HG03159 (cell line): ENCODE measurements around the gene EPHA4.

Source experiments
- ATAC-seq: cut with Tn5 transposase; IDR thresholded peaks from one replicate; pipeline ENCODE4 v1.9.1; 2021; ENCODE audit warnings: mild to moderate bottlenecking, moderate library complexity; ENCODE audit not compliant: unreplicated experiment

The EPHA4 gene

DNA sequence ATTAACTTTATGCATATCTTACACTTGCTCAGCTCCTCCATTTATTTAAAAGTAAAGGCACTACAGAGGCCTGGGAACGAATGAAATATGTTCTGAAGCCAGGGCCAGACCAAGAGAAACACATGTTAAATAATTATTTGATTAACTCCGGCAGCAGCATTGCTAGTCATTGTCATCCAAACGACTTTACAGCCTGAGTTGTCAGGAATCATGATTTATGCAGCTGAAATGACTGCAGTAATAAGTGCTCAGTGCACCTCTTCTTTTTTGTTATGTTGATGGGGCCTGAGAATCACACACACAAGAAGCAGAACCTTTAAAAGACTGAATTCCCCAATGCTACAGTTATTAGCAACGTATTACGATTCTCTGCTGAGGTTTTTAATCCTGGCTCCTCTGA is 58.9 kb downstream of the EPHA4 start:
- no peak for ATAC-seq

DNA sequence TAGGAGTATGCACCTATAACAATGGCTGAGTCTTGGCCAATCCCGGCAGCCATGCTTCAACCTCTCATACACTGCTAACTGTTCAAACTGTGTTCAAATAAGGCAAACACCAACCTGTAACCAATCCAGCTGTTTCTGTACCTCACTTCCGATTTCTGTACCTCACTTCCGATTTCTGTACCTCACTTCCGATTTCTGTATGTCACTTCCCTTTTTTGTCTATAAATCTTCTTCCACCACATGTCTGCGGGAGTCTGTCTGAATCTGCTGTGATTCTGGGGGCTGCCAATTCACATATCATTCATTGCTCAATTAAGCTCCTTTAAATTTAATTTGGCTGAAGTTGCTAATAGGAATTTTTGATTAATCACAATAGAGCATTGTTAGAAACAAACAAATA is 60.8 kb downstream of the EPHA4 start:
- ATAC-seq: peak; percentile 57

DNA sequence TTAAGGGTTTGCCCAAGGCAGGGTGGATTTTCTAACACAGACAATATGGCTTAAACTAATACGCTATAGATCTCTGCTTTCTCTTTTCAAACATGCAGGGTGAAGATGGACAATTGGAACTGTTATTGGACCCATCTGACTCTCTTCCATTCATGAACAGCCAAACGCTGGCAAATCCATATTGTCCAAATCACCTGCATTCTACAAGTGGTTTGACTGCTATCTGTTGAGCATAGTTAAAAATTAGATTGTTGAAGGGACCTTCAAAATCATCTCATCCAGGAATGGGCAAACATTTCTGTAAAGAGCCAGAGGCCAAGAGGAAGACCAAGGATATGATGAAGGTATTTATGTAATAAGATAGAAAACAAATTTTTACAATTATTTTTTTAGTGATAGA is 65.6 kb downstream of the EPHA4 start:
- ATAC-seq: no peak

DNA sequence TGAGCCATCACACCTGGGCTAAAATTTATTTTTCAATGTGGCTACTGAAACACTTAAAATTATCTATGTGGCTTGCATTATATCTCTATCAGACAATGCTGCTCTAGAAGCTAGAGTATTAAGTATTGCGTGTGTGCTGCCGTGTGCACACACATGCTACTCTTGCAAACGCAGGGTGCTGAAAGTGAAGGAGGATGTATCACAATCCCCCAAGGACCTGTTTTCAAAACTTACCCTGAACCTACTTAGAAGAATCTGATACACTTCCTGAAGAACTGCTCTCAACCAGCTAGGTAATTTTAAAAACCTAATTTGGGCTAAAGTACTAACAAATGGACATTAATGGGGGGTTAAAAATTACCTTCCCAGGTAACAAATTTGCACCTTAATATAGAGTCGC is 66.5 kb downstream of the EPHA4 start:
- ATAC-seq: no peak

DNA sequence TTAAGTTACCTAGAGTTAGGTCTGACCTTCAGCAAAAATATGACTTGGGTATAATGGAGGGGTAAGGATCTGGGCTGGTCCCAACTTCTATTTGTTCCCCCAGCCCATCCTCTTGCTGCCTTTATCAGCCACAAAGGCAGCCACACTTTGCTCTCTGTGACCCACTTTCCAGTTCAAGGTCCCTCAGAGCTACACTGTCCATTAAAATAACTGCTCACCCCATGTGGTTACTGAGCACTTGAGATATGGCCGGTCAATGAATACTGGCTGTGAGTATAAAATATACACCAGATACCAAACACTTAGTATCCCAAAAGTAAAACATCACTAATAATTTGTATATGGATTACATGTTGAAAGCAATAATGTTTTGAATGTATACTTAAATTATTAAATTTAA is 67.2 kb downstream of the EPHA4 start:
- ATAC-seq: no peak

DNA sequence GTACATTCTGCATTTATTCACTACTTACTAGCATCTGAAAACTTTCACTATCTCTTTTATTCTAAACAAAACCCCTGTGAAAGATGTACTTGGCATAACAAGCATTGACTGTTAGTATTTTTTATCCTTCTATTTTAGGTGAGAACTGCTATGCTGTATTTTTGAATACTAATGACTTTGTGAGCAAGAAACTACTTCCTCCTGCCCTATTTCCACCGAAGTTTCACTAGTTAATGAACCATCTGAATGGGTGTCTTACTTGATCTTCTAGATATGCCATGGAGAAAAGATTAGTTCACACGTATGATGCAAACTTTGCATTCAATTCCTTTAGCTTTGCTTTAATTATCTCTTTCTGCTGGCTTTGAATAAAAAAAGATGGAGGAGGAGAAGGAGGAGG is 68.1 kb downstream of the EPHA4 start:
- no peak for ATAC-seq

DNA sequence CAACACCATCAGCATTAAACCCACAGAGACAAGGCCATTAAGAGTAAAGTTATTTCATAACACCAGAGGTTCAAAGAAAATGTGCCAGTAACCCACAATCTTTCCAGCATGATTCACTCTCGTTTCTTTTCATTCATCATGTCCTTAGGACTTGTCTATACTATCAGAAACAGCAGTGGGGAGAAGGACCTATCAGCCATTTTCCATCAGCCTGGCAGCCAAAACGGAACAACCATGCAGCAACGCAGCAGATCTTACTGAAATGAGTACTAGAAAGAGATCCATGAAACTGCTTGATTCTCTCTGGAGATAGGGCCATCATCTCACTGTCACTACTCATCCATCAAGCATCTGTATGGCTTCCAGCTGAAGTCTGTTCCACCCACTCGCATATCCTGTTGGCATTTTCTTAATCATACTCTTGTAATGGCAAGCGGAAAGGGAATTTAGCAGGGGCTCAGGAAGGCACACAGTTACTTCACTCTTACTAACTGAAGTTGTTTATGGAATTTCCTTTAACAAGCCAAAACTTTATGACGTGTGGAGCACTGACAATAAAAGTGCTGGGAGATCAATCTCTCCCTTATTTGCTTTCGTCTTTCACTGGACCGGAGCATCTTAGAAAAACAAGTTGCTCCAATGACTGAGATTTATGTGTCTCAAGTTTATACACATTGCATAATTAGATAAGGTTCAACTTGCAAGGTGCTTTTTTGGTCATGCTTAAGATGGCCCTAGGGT is 69.7 kb downstream of the EPHA4 start:
- no peak for ATAC-seq

DNA sequence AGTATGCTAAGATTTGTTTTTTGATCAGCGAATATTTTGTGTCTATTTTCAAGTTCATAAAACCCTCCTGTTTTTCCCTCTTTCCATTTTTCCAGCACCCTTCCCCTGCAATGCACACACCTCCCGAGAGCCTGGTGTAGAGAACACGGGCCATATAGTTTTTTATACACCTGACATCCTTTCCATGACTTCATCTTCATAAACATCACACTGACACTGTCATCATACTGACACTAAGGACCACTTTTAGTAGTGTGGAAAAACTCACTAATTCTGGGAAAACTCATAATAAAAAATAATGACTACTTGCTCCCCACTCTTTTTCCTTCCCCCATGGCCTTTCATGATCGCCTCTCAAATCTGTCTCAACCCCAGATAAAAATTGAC is 70.2 kb downstream of the EPHA4 start:
- ATAC-seq: no peak

DNA sequence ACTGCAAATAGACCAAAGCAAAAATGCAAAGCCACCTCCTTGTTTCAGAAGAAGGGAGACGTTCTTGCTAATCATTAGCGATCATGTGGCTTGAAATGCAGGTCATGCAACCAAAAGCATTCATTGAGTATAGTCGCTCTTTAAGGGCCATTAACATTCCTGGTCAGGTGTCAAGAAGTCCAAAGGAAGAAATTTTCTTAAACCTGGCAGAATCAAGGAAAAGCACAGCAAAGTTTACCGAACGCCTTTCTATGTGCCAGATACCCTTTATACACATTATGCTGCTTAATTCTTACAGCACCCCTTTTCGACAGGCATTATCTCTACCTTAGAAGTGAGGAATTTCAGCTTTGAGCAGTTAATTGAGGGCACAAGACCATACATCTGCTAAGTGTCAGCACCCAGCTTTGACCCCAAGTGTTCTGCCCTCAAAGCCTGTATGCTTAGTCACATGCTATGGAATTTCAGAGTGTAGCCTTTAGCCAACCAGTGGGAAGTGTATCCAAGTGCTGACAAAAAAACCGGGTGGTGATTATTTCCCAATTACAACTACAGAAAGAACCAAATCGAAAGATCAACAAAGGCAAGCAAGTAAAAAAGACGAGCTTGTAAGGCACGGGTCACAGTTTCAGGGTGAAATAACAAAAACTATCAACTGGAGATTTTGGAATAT is 70.8 kb downstream of the EPHA4 start:
- ATAC-seq: no peak

DNA sequence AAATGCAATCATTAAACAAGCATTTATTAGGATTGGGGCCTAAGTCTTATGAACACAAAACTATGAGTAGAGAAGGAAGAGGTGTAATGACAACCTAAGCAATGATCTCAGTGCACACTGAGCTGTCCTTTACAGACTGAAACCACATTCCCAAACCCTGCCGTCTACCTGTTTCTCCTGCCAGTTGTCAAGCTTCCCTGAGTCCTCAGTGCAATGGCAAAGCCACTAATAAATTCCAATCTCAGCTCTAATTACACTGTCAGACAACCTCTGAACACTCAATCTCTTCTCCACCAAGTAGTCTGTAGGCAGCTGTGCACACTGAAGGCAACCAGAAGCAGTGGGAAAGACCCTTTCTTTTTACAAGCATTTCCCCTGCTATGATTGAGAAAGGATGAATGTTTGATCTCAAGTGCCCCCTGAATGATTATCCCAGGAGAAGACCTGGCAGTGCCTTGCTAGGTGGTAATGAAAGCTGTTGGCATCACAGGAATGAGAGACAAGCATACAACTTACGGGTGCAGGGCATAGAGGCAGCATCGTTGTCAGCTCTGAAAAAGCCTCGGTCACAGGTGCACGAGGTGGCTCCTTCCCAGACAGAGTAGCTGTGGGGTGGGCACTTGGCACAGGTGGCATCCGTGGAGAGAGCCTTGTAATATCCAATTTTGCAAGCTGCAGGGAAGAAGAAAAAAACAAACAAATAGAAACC is 71.4 kb downstream of the EPHA4 start:
- no peak for ATAC-seq

DNA sequence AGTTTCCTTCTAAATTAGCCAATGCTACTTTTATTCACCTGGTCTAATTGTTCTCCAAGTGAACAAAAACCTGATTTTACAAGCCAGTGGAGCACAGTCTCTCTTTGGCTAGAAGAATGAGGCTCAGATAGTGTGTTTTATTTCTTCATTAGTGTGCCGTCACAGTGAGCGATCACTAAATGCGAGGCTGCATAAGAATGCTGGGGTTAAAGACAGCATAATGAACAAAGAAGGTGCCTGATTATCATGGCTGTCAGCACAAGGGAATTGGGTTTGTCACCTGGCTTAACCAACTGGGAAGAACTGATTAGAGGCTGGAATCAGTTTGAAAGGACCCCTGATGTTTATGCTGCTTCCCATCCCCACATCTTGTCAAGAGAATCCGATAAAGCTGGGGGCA is 76.4 kb downstream of the EPHA4 start:
- no peak for ATAC-seq

DNA sequence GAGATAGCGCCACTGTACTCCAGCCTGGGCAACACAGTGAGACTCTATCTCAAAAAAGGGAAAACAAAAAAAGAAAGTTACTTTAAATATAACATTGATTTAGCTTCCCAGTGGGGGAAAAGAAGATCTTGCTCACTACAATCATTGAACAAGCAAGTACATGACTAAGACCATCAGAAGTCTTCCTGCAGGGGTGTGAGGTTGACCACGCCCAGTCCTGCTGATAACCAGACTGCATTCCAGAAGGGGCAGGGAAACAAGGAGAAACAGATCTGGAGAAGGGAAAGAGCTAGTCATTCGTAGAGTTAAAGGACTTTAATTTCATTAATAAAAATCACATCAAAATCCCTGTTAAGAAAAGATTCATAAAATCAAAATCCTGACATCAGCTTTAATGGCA is 77.5 kb downstream of the EPHA4 start:
- no peak for ATAC-seq

DNA sequence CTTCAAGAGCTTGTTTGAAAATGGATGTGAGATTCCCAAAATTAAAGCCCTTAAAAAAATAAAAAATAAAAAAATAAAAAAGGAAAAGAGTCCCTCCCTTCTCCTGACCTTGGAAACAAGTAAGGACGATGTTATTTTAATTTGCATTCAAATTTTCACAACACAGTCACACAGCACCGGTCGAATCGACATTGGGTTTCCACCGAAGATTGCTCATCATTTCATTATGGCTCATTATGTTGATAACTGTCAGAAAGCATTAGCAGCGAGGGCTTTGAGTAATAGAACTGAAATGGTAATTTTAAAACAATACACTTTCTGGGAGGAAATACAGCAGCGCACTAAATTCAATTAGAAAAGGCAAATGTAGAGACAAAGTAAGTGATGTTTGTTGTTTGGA is 78.7 kb downstream of the EPHA4 start:
- no peak for ATAC-seq

DNA sequence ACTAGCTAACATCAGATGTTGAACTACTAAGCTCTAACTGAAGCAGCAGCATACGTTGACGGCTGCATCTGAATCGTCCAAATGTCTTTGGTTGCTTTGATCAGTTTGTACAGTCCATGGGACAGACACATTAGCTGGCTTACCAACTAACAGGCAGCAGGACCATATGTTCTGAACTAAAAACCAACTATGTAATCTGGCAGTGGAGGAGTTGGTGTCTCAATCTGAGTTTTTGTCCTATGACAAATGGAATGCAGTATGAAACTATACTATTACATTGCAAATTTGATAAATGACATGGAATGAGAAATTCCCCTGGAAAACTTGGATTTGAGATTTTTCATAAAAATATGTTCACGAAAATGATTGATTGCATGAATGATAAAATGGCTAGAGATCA is 79.5 kb downstream of the EPHA4 start:
- ATAC-seq: no peak

DNA sequence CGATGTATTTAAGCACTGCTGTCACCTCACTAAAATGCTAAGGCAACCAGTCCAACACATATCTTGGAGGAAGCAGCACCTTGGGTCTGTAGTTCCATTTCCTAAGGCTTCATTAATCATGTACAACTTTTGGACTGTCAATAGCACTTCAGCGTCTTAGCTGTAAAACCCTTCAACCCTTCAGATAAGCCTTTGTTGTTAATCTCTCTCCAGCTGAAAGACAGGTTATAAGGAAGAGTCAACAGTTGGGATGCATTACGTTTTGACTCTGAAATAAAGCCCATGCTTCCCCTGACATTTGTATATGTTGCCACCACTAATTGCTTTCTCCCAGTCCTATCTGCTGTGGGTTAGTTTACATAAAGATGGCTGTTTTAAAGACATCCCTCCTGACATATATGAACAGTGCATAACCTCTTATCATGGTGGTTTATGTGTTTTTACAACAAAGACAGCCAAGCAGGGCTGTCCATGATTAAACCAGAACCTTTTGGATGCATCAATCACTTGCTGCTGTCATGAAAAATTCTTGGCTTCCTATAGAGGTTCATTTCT is 81.5 kb downstream of the EPHA4 start:
- no peak for ATAC-seq

DNA sequence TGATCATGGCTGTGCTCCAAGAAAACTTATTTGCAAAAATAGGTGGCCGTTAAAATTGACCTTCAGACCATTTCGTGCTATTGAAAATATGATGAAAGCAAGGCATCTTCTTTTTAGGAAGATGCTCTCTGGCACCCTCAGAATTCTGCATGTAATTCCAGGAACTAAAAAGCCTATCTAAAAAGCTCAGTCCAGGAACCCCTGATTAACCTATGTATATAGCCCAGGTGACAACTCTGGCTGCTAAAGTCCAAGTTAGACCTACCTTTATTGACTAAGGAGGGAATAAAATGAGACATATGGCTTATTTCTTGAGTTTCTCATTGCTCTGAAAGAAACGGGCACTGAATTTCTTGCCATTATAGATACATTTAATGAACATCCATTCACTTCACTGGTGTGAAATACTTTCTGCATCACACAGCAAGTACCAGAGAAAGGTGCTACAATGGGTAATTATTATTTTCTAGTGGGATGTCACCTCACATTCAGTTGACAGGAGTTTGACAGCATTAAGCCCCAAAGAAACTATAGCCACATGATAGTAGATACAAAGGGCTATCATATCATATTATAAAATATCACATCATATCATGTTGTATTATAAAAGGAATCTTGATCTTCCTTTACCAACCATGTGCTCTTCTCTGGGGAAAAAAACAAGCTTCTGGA is 83.8 kb downstream of the EPHA4 start:
- no peak for ATAC-seq

DNA sequence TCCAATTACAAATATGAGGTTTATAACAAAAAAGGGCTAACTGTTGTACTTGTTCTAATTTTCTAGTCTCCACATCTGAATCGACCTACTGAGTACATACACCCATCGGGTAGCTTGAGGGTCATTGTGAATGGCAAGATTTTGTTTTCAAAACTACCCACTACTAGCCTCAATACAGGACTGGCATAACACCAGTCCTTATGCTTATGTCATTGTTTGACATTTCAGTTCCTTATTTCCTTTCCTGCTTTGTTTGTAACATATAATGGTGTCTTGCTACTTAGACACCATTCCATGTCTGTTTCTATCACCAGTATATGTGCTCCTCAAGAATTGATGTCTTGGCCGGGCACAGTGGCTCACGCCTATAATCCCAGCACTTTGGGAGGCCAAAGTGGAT is 86.0 kb downstream of the EPHA4 start:
- ATAC-seq: no peak

DNA sequence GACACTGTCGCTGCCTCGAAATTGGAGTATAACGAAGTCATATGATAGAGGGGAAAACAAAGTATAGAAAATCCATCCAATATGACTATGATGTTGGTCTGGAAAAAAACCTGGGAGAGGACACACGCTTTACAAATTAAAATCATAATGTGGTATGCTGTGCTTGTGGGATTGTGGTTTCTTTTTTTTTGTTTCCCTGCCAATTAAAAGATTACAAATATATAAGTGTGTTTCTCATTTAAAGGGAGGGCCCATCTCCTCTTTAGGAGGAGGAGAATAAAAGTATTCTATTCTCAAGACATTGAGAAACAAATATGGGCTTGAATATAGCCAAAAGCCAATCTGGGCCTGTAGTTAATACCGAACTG is 86.6 kb downstream of the EPHA4 start:
- no peak for ATAC-seq

DNA sequence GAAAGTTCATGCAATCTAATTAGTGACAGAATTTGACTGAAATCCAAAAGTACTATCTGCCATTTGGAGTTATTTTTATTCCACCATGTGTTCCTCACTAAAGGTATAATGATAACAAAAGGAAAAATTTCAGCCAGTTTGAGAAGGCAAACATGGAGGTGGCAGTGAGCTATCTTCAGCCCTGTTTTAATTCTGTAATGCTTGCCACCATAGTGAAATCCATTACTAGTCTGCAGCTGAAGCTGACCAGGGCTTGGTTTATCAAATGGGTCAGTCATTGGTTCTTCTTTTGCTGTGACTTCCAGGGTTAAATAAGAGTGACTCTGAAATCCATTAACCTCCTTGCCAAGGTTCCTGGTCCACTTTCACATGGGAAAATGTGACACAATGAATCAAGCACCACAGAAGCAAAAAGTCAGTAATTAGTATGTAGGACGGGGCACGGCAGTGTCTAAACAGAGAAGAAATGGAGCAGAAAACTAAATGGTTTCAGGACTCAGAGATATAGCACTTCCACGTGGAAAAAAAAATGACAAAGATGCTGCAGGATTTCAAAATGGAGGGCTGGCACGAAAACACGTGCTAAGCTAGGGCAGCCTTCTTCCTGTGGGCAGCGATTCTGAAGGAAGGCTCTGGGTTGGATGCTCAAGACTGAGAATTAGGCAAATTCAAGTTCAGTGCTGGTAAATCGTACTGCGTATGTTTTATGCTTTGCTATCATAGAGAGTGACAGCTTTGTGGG is 87.2 kb downstream of the EPHA4 start:
- no peak for ATAC-seq

DNA sequence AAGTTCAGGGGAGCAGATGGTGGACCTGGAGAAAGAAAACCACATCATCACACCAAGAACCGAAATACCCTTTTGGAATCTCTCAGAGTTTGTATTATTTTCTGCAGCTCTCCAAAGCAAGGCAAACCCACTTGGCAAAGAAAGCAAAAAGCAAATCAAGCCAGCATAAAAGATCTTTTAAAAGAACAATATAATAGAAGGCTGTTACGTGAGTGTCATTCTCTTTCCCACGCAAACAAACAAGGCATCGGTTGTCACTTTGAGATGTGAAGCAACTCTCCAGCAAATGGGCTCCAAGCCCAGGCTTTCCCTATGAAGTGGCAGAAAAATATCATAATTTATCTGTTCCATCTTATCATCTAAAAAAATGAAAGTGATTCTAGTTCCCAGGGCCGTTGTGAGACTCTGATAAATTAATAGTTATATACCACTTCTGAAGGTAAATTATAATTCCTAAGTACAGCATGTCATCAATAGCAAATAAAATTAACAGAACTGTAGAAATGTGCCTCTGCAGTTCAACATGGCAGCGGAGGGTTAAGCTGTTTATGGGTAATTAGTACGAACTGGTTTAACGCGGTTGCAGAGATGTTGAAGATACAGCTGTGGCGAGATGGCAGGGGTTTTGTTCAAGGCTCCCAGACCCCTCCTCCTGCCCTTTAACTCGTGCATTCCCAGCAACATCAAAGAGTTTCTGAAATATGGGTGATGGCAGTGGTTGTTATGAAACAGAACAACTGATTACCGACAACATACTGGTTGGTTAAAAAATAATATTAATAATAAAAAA is 89.2 kb downstream of the EPHA4 start:
- ATAC-seq: no peak
